Sigmoid colon (tissue), 4 donors: Measurements from ENCODE around the gene RAB11FIP5.

ENCODE experiments used
- EP300 ChIP-seq, 4 donors: sonication (generic); formaldehyde crosslinking; IDR thresholded peaks; one replicate each; pipeline ENCODE4 v1.6.1; 2017; ENCODE audit warnings: antibody characterized with exemption in 4 of 4
- POLR2A ChIP-seq, 2 donors: fragments of 450-650 bp; IDR thresholded peaks; one replicate each; pipeline ENCODE4 v1.6.1; 2016; ENCODE audit warnings: antibody characterized with exemption in 2 of 2, mild to moderate bottlenecking in 2 of 2, moderate library complexity in 2 of 2
- POLR2AphosphoS5 ChIP-seq, 4 donors: sonication (generic); formaldehyde crosslinking; IDR thresholded peaks; one replicate each; pipeline ENCODE4 v1.6.1; 2017; ENCODE audit warnings: antibody characterized with exemption in 4 of 4
- TF ChIP-seq, protein P1 (sequence below), 4 experiments: fragments of 450-650 bp in 3 of 4; fragments of 200-600 bp in 1 of 4; IDR thresholded peaks; one replicate each; pipeline ENCODE4 v1.5.1; 2016 to 2019; ENCODE audit warnings: antibody characterized with exemption in 4 of 4, mild to moderate bottlenecking in 3 of 4, moderate library complexity in 2 of 4

DNA sequence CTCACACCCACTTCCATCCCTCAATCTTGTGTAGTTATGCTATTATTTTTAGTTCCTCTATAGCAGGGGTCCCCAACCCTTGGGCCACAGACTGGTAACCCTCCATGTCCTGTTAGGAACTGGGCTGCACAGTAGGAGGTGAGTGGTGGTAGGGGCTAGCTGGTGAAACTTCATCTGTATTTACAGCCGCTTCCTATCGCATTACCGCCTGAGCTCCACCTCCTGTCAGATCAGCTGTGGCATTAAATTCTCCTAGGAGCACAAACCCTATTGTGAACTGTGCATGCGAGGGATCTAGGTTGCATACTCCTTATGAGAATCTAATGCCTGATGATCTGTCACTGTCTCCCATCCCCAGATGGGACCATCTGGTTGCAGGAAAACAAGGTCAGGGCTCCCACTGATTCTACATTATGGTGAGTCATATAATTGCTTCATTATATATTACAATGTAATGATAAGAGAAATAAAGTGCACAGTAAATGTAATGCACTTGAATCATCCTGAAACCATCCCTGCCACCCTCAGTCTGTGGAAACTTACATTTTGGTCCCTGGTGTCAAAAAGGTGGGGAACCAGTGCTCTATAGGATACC lies 1.6 kb upstream of the RAB11FIP5 start:
- TF ChIP-seq EP300 (IDR thresholded peaks at IDR 0.05) (no peak), POLR2A (IDR thresholded peaks at IDR 0.05) (no peak), POLR2AphosphoS5 (IDR thresholded peaks at IDR 0.05) (no peak)
- TF ChIP-seq, protein P1, sequence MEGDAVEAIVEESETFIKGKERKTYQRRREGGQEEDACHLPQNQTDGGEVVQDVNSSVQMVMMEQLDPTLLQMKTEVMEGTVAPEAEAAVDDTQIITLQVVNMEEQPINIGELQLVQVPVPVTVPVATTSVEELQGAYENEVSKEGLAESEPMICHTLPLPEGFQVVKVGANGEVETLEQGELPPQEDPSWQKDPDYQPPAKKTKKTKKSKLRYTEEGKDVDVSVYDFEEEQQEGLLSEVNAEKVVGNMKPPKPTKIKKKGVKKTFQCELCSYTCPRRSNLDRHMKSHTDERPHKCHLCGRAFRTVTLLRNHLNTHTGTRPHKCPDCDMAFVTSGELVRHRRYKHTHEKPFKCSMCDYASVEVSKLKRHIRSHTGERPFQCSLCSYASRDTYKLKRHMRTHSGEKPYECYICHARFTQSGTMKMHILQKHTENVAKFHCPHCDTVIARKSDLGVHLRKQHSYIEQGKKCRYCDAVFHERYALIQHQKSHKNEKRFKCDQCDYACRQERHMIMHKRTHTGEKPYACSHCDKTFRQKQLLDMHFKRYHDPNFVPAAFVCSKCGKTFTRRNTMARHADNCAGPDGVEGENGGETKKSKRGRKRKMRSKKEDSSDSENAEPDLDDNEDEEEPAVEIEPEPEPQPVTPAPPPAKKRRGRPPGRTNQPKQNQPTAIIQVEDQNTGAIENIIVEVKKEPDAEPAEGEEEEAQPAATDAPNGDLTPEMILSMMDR (IDR thresholded peaks at IDR 0.05) = no peak
